GM23338 (cell line): ENCODE results near the gene CARF. TPM values are rescaled to one million over a fixed set of nuclear protein-coding genes. Genes with fewer than 3 reads are reported as not detected.
"Not testable (repeated sequence)": the region's sequence is repeated elsewhere in the genome, so short reads cannot be mapped to it uniquely, and the experiment has no call there.

Source experiments
- ATAC-seq: fragments of 200-7000 bp; cut with Tn5 transposase; 3 replicates; pipeline ENCODE4 v1.9.1; 2020
- DNase-seq: peaks from one replicate; pipeline ENCODE4 v3.0.0-alpha.2; 2015; ENCODE audit warnings: low spot score
- H2AFZ ChIP-seq: fragments of 200-600 bp; sonication (generic); 2 replicates; pipeline ENCODE4 v1.8.0; 2016; ENCODE audit warnings: antibody characterized with exemption, mild to moderate bottlenecking, moderate library complexity
- H3F3A ChIP-seq: fragments of 200-600 bp; sonication (generic); replicated peaks from 2 replicates; pipeline ENCODE4 v1.8.0; 2017; ENCODE audit warnings: antibody characterized with exemption, mixed run types, low read depth
- H3K27ac ChIP-seq: fragments of 200-600 bp; sonication (generic); 2 replicates; pipeline ENCODE4 v1.6.1; 2016; ENCODE audit warnings: low read depth
- H3K27me3 ChIP-seq: fragments of 200-600 bp; sonication (generic); 2 replicates; pipeline ENCODE4 v1.8.0; 2016; ENCODE audit warnings: mild to moderate bottlenecking, mixed run types, moderate library complexity; ENCODE audit not compliant: insufficient read depth
- H3K36me3 ChIP-seq: fragments of 200-600 bp; sonication (generic); 2 replicates; pipeline ENCODE4 v1.8.0; 2016; ENCODE audit warnings: mild to moderate bottlenecking; ENCODE audit not compliant: insufficient read depth
- H3K4me1 ChIP-seq: fragments of 200-600 bp; sonication (generic); 2 replicates; pipeline ENCODE4 v1.8.0; 2016; ENCODE audit warnings: mild to moderate bottlenecking, moderate library complexity; ENCODE audit not compliant: insufficient read depth
- H3K4me2 ChIP-seq: fragments of 200-600 bp; sonication (generic); 2 replicates; pipeline ENCODE4 v1.7.1; 2017; ENCODE audit warnings: mixed run types
- H3K4me3 ChIP-seq: fragments of 200-600 bp; sonication (generic); 2 replicates; pipeline ENCODE4 v1.6.1; 2016; ENCODE audit warnings: mixed run types
- H3K79me2 ChIP-seq: fragments of 200-600 bp; sonication (generic); replicated peaks from 2 replicates; pipeline ENCODE4 v1.8.0; 2017; ENCODE audit warnings: mild to moderate bottlenecking; ENCODE audit not compliant: insufficient read depth
- H3K9me2 ChIP-seq: fragments of 200-600 bp; sonication (generic); 2 replicates; pipeline ENCODE4 v1.8.0; 2017; ENCODE audit not compliant: insufficient read depth
- H4K20me1 ChIP-seq: fragments of 200-600 bp; sonication (generic); replicated peaks from 2 replicates; pipeline ENCODE4 v1.8.0; 2017; ENCODE audit warnings: mild to moderate bottlenecking; ENCODE audit not compliant: insufficient read depth
- H3K27ac Mint-ChIP-seq: 2 replicates; pipeline ENCODE4 v1.8.0; 2020; ENCODE audit warnings: inconsistent platforms, mild to moderate bottlenecking, moderate library complexity, mixed read lengths
- H3K27me3 Mint-ChIP-seq: 3 replicates; pipeline ENCODE4 v1.8.0; 2022; ENCODE audit warnings: low read depth, mild to moderate bottlenecking, moderate library complexity, mixed read lengths, inconsistent platforms; ENCODE audit not compliant: insufficient read depth, poor library complexity
- H3K36me3 Mint-ChIP-seq: 3 replicates; pipeline ENCODE4 v1.8.0; 2021; ENCODE audit warnings: low read depth, mild to moderate bottlenecking, inconsistent platforms, moderate library complexity, mixed read lengths
- H3K4me1 Mint-ChIP-seq: 3 replicates; pipeline ENCODE4 v1.8.0; 2020; ENCODE audit warnings: mild to moderate bottlenecking, inconsistent platforms, mixed read lengths
- H3K4me3 Mint-ChIP-seq: 3 replicates; pipeline ENCODE4 v1.8.0; 2021; ENCODE audit warnings: moderate library complexity, mild to moderate bottlenecking, inconsistent platforms, mixed read lengths
- H3K9me3 Mint-ChIP-seq: 3 replicates; pipeline ENCODE4 v1.8.0; 2020; ENCODE audit warnings: moderate library complexity, mild to moderate bottlenecking, inconsistent platforms, mixed read lengths
- CREB1 ChIP-seq: fragments of 250-450 bp; sonication (Bioruptor Pico); IDR thresholded peaks from 2 replicates; pipeline ENCODE4 v1.5.0; 2020; ENCODE audit warnings: low read depth, mild to moderate bottlenecking, moderate library complexity
- CTCF ChIP-seq, 2 experiments: fragments of 200-600 bp in 1 of 2; sonication (generic) in 1 of 2; conservative IDR thresholded peaks; 2 replicates each; pipeline versions ENCODE4 v1.5.1 to v1.6.1; 2016 to 2017; ENCODE audit warnings: antibody characterized with exemption in 2 of 2, low read depth in 2 of 2, mild to moderate bottlenecking in 2 of 2, moderate library complexity in 1 of 2
- ZNF331 ChIP-seq: fragments of 250-450 bp; sonication (Bioruptor Pico); IDR thresholded peaks from 2 replicates; pipeline ENCODE4 v1.5.0; 2020; ENCODE audit warnings: low read depth, mild to moderate bottlenecking, moderate library complexity
- polyA plus RNA-seq: library from polyadenylated mRNA; unstranded; fragments of >200 nt; fragmentation: Nextera tagmentation; extraction: Ambion mirVana; gene quantifications from 2 replicates; pipeline ENCODE4 v1.2.1, GENCODE V29; 2016
- total RNA-seq: library from RNA; depleted of rRNA; stranded (reverse); fragments of >200 nt; shearing (Covaris generic); gene quantifications from 2 replicates; pipeline ENCODE4 v1.2.3, GENCODE V29; 2014

Gene CARF
- total and polyA plus RNA-seq, 2 experiments from 2014 or later = 1.7 to 3.3 TPM

- Histone ChIP-seq H3F3A (no peaks in the 10 kb centered on the region), H3K4me2 (no peak overlapping the region), H4K20me1 (peaks cover 5% of the 10 kb centered on the region; the same call in 1 of the 2 replicates), H2AFZ (no peak overlapping the region), H3K36me3 (peaks cover 61% of the 10 kb centered on the region), H3K9me2 (no peaks in the 10 kb centered on the region), H3K79me2 (no peaks in the 10 kb centered on the region; the same call in 1 of the 2 replicates), H3K4me3 (no peak overlapping the region), H3K27me3 (no peaks in the 10 kb centered on the region), H3K4me1 (no peaks in the 10 kb centered on the region), H3K27ac (no peak overlapping the region)
- Mint-ChIP-seq H3K36me3 (peaks cover 81% of the 10 kb centered on the region), H3K27ac (no peak overlapping the region), H3K4me3 (no peak overlapping the region), H3K9me3 (no peaks in the 10 kb centered on the region), H3K27me3 (no peaks in the 10 kb centered on the region), H3K4me1 (no peaks in the 10 kb centered on the region)
- ATAC-seq = no peak
- no peak for DNase-seq
- no peak for TF ChIP-seq ZNF331
- TF ChIP-seq CTCF (conservative IDR thresholded peaks at IDR 0.05; ENCODE audit: low read depth in 2 of 2) = peak; percentile 20 to 25; a peak in 3 of 4 replicates
Observed at GRCh38 chr2:202883987-202884675, 27.9 kb upstream of the CARF start.

GRCh38 chr2:202885190-202885589, 26.9 kb upstream of the CARF start:
- DNase-seq (no peak), ATAC-seq (no peak)
- no peaks in the 10 kb centered on the region; the same call in 1 of the 2 replicates for H3K79me2 ChIP-seq
- Mint-ChIP-seq H3K27ac (no peak overlapping the region), H3K27me3 (no peaks in the 10 kb centered on the region), H3K9me3 (no peaks in the 10 kb centered on the region), H3K4me1 (no peaks in the 10 kb centered on the region), H3K4me3 (no peak overlapping the region), H3K36me3 (peaks cover 78% of the 10 kb centered on the region)
- H3K4me1 ChIP-seq = no peaks in the 10 kb centered on the region
- no peak overlapping the region for H3K4me3 ChIP-seq
- peaks cover 5% of the 10 kb centered on the region; the same call in 1 of the 2 replicates for H4K20me1 ChIP-seq
- no peak overlapping the region for H3K4me2 ChIP-seq
- H2AFZ ChIP-seq = no peak overlapping the region
- no peak for TF ChIP-seq CREB1 (CRISPR knock-in tag)
- H3F3A ChIP-seq = no peaks in the 10 kb centered on the region
- no peak overlapping the region for H3K27ac ChIP-seq
- no peaks in the 10 kb centered on the region for H3K27me3 ChIP-seq
- H3K9me2 ChIP-seq = no peaks in the 10 kb centered on the region
- peaks cover 66% of the 10 kb centered on the region for H3K36me3 ChIP-seq

- Histone ChIP-seq H3K79me2 (peaks cover 96% of the 10 kb centered on the region), H3K36me3 (peaks cover 21% of the 10 kb centered on the region), H4K20me1 (peaks cover 40% of the 10 kb centered on the region)
- H3K27me3 ChIP-seq, H3K4me3 ChIP-seq, H3K9me2 ChIP-seq, H3K4me1 ChIP-seq, H3K27ac ChIP-seq, H3F3A ChIP-seq, H2AFZ ChIP-seq, H3K4me2 ChIP-seq, H3K27me3 Mint-ChIP-seq, H3K9me3 Mint-ChIP-seq, H3K4me3 Mint-ChIP-seq, DNase-seq, ATAC-seq, H3K27ac Mint-ChIP-seq, H3K4me1 Mint-ChIP-seq: not testable (repeated sequence)
- H3K36me3 Mint-ChIP-seq = peaks cover 72% of the 10 kb centered on the region
Observed at GRCh38 chr2:202905507-202905906, 6.6 kb upstream of the CARF start.
